CD14-positive monocyte (primary cell): ENCODE results near the gene DMAC2. TPM values are rescaled to one million over a fixed set of nuclear protein-coding genes. Genes with fewer than 3 reads are reported as not detected.

Experiments used
- DNase-seq, 3 donors: peaks; one replicate each; pipeline ENCODE4 v3.0.0-alpha.2; 2011 to 2022
- H2AFZ ChIP-seq: 2 replicates; pipeline ENCODE4 v1.6.0; 2012; ENCODE audit warnings: mild to moderate bottlenecking, low read depth, low read length, inconsistent platforms; ENCODE audit not compliant: insufficient read depth, poor library complexity, severe bottlenecking
- H3K27ac ChIP-seq, 2 donors: 1 replicate in 1 of 2; 2 replicates in 1 of 2; pipeline ENCODE4 v1.5.1; 2012 to 2013; ENCODE audit warnings: low read length in 2 of 2, control low read depth in 1 of 2, inconsistent platforms in 1 of 2, low read depth in 1 of 2, mild to moderate bottlenecking in 1 of 2
- H3K27me3 ChIP-seq, 2 donors: one replicate each; pipeline versions ENCODE4 v1.6.0 to v1.6.1; 2011 to 2013; ENCODE audit warnings: low read length in 2 of 2; ENCODE audit not compliant: control insufficient read depth in 2 of 2, insufficient read depth in 2 of 2
- H3K36me3 ChIP-seq, 2 donors: replicated peaks in 1 of 2; 1 replicate in 1 of 2; 2 replicates in 1 of 2; pipeline versions ENCODE4 v1.5.1 to v1.6.1; 2012 to 2013; ENCODE audit warnings: low read length in 2 of 2, control low read depth in 1 of 2, inconsistent platforms in 1 of 2, mild to moderate bottlenecking in 1 of 2; ENCODE audit not compliant: insufficient read depth in 2 of 2, control insufficient read depth in 1 of 2
- H3K4me1 ChIP-seq, 2 donors: 1 replicate in 1 of 2; 2 replicates in 1 of 2; pipeline versions ENCODE4 v1.5.1 to v1.6.1; 2012 to 2013; ENCODE audit warnings: low read length in 2 of 2, control low read depth in 1 of 2, inconsistent platforms in 1 of 2, mild to moderate bottlenecking in 1 of 2, moderate library complexity in 1 of 2; ENCODE audit not compliant: insufficient read depth in 2 of 2, control insufficient read depth in 1 of 2
- H3K4me2 ChIP-seq: replicated peaks from 2 replicates; pipeline ENCODE3; 2012; ENCODE audit warnings: low read length, moderate library complexity, mild to moderate bottlenecking; ENCODE audit not compliant: poor library complexity, severe bottlenecking; ENCODE audit errors: extremely low read depth
- H3K4me3 ChIP-seq, 3 experiments: fragments of 200-600 bp in 1 of 3; sonication (generic) in 1 of 3; replicated peaks in 1 of 3; 1 replicate in 2 of 3; 2 replicates in 1 of 3; pipeline ENCODE4 v1.5.1; 2011 to 2013; ENCODE audit warnings: low read length in 3 of 3, mild to moderate bottlenecking in 3 of 3, control low read depth in 2 of 3, low read depth in 2 of 3, inconsistent platforms in 1 of 3, moderate library complexity in 1 of 3
- H3K79me2 ChIP-seq: 2 replicates; pipeline ENCODE4 v1.6.0; 2012; ENCODE audit warnings: mild to moderate bottlenecking, control low read depth, inconsistent platforms, low read length, moderate library complexity; ENCODE audit not compliant: insufficient read depth
- H3K9ac ChIP-seq: 2 replicates; pipeline ENCODE4 v1.6.0; 2017; ENCODE audit warnings: low read length, mild to moderate bottlenecking; ENCODE audit not compliant: insufficient read depth, poor library complexity, severe bottlenecking
- H3K9me3 ChIP-seq, 2 donors: replicated peaks in 1 of 2; 1 replicate in 1 of 2; 2 replicates in 1 of 2; pipeline versions ENCODE4 v1.5.1 to v1.6.1; 2012 to 2013; ENCODE audit warnings: low read length in 2 of 2, control low read depth in 1 of 2; ENCODE audit not compliant: control insufficient read depth in 1 of 2, insufficient read depth in 1 of 2
- H4K20me1 ChIP-seq: 2 replicates; pipeline ENCODE4 v1.6.0; 2012; ENCODE audit warnings: mild to moderate bottlenecking, low read length, control low read depth, moderate library complexity; ENCODE audit not compliant: insufficient read depth
- H3K27ac Mint-ChIP-seq, 7 donors: one replicate each; pipeline ENCODE4 v1.8.0; 2020; ENCODE audit warnings: mild to moderate bottlenecking in 7 of 7, mixed read lengths in 7 of 7, moderate library complexity in 6 of 7, inconsistent platforms in 2 of 7
- H3K27me3 Mint-ChIP-seq, 3 donors: one replicate each; pipeline ENCODE4 v1.8.0; 2021 to 2022; ENCODE audit warnings: low read depth in 3 of 3, mild to moderate bottlenecking in 3 of 3, mixed read lengths in 3 of 3, moderate library complexity in 3 of 3, inconsistent platforms in 1 of 3
- H3K36me3 Mint-ChIP-seq, 2 donors: one replicate each; pipeline ENCODE4 v1.8.0; 2020; ENCODE audit warnings: mixed read lengths in 2 of 2, inconsistent platforms in 1 of 2, mild to moderate bottlenecking in 1 of 2
- H3K4me1 Mint-ChIP-seq: one replicate; pipeline ENCODE4 v1.8.0; 2020; ENCODE audit warnings: mild to moderate bottlenecking, mixed read lengths
- H3K4me3 Mint-ChIP-seq, 2 donors: one replicate each; pipeline ENCODE4 v1.8.0; 2020; ENCODE audit warnings: mild to moderate bottlenecking in 2 of 2, mixed read lengths in 2 of 2, moderate library complexity in 1 of 2
- H3K9me3 Mint-ChIP-seq, 7 donors: one replicate each; pipeline ENCODE4 v1.8.0; 2020 to 2022; ENCODE audit warnings: mixed read lengths in 7 of 7, mild to moderate bottlenecking in 6 of 7, moderate library complexity in 6 of 7, inconsistent platforms in 2 of 7
- CTCF ChIP-seq: fragments of 200-600 bp; IDR thresholded peaks from one replicate; pipeline ENCODE4 v1.8.0; 2022; ENCODE audit warnings: antibody characterized with exemption, mild to moderate bottlenecking
- WGBS: methylation state at CpG from one replicate; pipeline ENCODE4 v1.1.5; 2013; ENCODE audit warnings: missing lambda C conversion rate; ENCODE audit not compliant: insufficient coverage; 5-methylcytosine and 5-hydroxymethylcytosine counted together
- intact Hi-C, 2 donors: fragments of 100-400 bp; cut with micrococcal nuclease; formaldehyde crosslinking; loops; one replicate each; pipeline versions ENCODE4 v1.15.0 to v1.15.1; 2023
- polyA plus RNA-seq, 3 donors: library from polyadenylated mRNA; depleted of rRNA in 1 of 3; unstranded in 2 of 3; stranded (reverse) in 1 of 3; fragments of 300-500 nt in 2 of 3; fragments of >200 nt in 1 of 3; fragmentation: Illumina TruSeq in 2 of 3; gene quantifications; 1 replicate in 2 of 3; 2 replicates in 1 of 3; pipeline ENCODE4 v1.2.3, GENCODE V29; 2012 to 2021

Gene DMAC2
- polyA plus RNA-seq, 3 donors: 33.2 to 48.0 (median 43.8) TPM

GRCh38 chr19:41449079-41449864, 9.6 kb upstream of the DMAC2 start:
- TF ChIP-seq CTCF: peak; percentile 98
- peak overlapping the region; percentile 57 for H3K4me2 ChIP-seq

GRCh38 chr19:41447732-41448332, 8.1 kb upstream of the DMAC2 start:
- Histone ChIP-seq H3K4me3 (no peak overlapping the region), H3K79me2 (no peaks in the 10 kb centered on the region), H3K4me2 (no peak overlapping the region), H2AFZ (no peak overlapping the region), H4K20me1 (no peaks in the 10 kb centered on the region), H3K27ac (no peak overlapping the region), H3K27me3 (peaks cover 0 to 6% of the 10 kb centered on the region in 2 donors), H3K36me3 (no peaks in the 10 kb centered on the region), H3K9me3 (no peaks in the 10 kb centered on the region), H3K9ac (no peak overlapping the region), H3K4me1 (peaks cover 15 to 21% of the 10 kb centered on the region in 2 donors)
- Mint-ChIP-seq H3K27ac (no peak overlapping the region), H3K4me1 (peaks cover 25% of the 10 kb centered on the region), H3K36me3 (no peaks in the 10 kb centered on the region), H3K27me3 (peaks cover 15 to 32% (median 22%) of the 10 kb centered on the region in 3 donors), H3K4me3 (peak overlapping the region in 1 of 2 donors; percentile 62), H3K9me3 (peaks cover 0 to 4% (median 0%) of the 10 kb centered on the region in 7 donors)
- intact Hi-C loops: loop anchor here in 1 of 2 donors (2.0 to 10.0 kb wide), 2 partner anchors 87 to 123 kb away; no protein-coding TSS in a partner anchor
- no peak for DNase-seq
- TF ChIP-seq CTCF: no peak
- WGBS: 61% methylated on average over 6 of the region's 12 CpGs

More at GRCh38 chr19:41449079-41449864, 9.6 kb upstream of the DMAC2 start:
- DNase-seq: peak; percentile 64 to 75 (median 69)
- H3K79me2 ChIP-seq: no peaks in the 10 kb centered on the region
- Mint-ChIP-seq H3K4me3 (peak overlapping the region; percentile 67 to 76), H3K36me3 (no peaks in the 10 kb centered on the region), H3K9me3 (peaks cover 0 to 4% (median 0%) of the 10 kb centered on the region in 7 donors), H3K27me3 (peaks cover 14 to 31% (median 30%) of the 10 kb centered on the region in 3 donors), H3K4me1 (peaks cover 17% of the 10 kb centered on the region), H3K27ac (no peak overlapping the region)
- H3K36me3 ChIP-seq: no peaks in the 10 kb centered on the region
- intact Hi-C loops: loop anchor here (1.0 to 10.0 kb wide), 4 partner anchors 86 to 122 kb away; no protein-coding TSS in a partner anchor
- H3K9me3 ChIP-seq: no peaks in the 10 kb centered on the region
- no peaks in the 10 kb centered on the region for H4K20me1 ChIP-seq
- peaks cover 0 to 6% of the 10 kb centered on the region in 2 donors for H3K27me3 ChIP-seq
- peaks cover 15 to 16% of the 10 kb centered on the region in 2 donors for H3K4me1 ChIP-seq
- WGBS: 0% methylated on average over 2 of the region's 22 CpGs
- H2AFZ ChIP-seq: peak overlapping the region; percentile 56
- H3K4me3 ChIP-seq: peak overlapping the region in 1 of 3 experiments; percentile 62
- peak overlapping the region; percentile 36 for H3K9ac ChIP-seq
- H3K27ac ChIP-seq: no peak overlapping the region
